WTC11 (cell line): Measurements from ENCODE around the gene EHBP1. TPM values are rescaled to one million over a fixed set of nuclear protein-coding genes. Genes with fewer than 3 reads are reported as not detected.

Source experiments
- ATAC-seq: fragments of 200-7000 bp; cut with Tn5 transposase; 2 replicates; pipeline ENCODE4 v1.10.0; 2021; ENCODE audit warnings: mild to moderate bottlenecking, moderate library complexity
- CTCF ChIA-PET: fragments of 300-600 bp; sonication (Branson Sonifier 250); formaldehyde crosslinking; loops from one replicate; lab custom pipeline; 2021; ENCODE audit warnings: antibody characterized with exemption; lab: Charles Lee
- POLR2A ChIA-PET: fragments of 350-600 bp; sonication (Branson Sonifier 250); formaldehyde crosslinking; loops from one replicate; lab custom pipeline; 2021; ENCODE audit warnings: antibody characterized with exemption; lab: Charles Lee
- DNase-seq: peaks from one replicate; pipeline ENCODE4 v3.0.0; 2021; ENCODE audit warnings: low spot score
- H3K27ac Mint-ChIP-seq: 2 replicates; pipeline ENCODE4 v1.8.0; 2021; ENCODE audit warnings: mixed read lengths
- H3K27me3 Mint-ChIP-seq: 2 replicates; pipeline ENCODE4 v1.8.0; 2021; ENCODE audit warnings: low read depth, mild to moderate bottlenecking, moderate library complexity, mixed read lengths
- H3K36me3 Mint-ChIP-seq: 2 replicates; pipeline ENCODE4 v1.8.0; 2021; ENCODE audit warnings: mixed read lengths
- H3K4me1 Mint-ChIP-seq: 2 replicates; pipeline ENCODE4 v1.8.0; 2022; ENCODE audit warnings: mixed read lengths
- H3K4me3 Mint-ChIP-seq: 2 replicates; pipeline ENCODE4 v1.8.0; 2021; ENCODE audit warnings: mild to moderate bottlenecking, moderate library complexity, mixed read lengths
- H3K9me3 Mint-ChIP-seq: 2 replicates; pipeline ENCODE4 v1.8.0; 2021; ENCODE audit warnings: mixed read lengths
- ATF1 ChIP-seq: sonication (generic); formaldehyde crosslinking; IDR thresholded peaks from 2 replicates; pipeline ENCODE4 v1.8.1; 2023; ENCODE audit warnings: mild to moderate bottlenecking, moderate library complexity, missing genetic modification reagents
- EMX1 ChIP-seq: fragments of 250-450 bp; sonication (Bioruptor Pico); IDR thresholded peaks from 2 replicates; pipeline ENCODE4 v1.8.0; 2021; ENCODE audit warnings: mild to moderate bottlenecking
- GTF2I ChIP-seq: fragments of 250-450 bp; sonication (Bioruptor Pico); conservative IDR thresholded peaks from 2 replicates; pipeline ENCODE4 v1.4.0; 2021; ENCODE audit warnings: mild to moderate bottlenecking
- JAZF1 ChIP-seq: fragments of 250-450 bp; sonication (Bioruptor Pico); IDR thresholded peaks from 2 replicates; pipeline ENCODE4 v1.9.0; 2021; ENCODE audit warnings: moderate library complexity, mild to moderate bottlenecking, inconsistent platforms
- MXD4 ChIP-seq: fragments of 250-450 bp; sonication (Bioruptor Pico); IDR thresholded peaks from 2 replicates; pipeline ENCODE4 v1.8.0; 2021; ENCODE audit warnings: mild to moderate bottlenecking, moderate library complexity, borderline replicate concordance
- MYBL2 ChIP-seq: sonication (generic); formaldehyde crosslinking; IDR thresholded peaks from 2 replicates; pipeline ENCODE4 v1.8.1; 2023; ENCODE audit warnings: mild to moderate bottlenecking, moderate library complexity, missing genetic modification reagents
- NR1H2 ChIP-seq: sonication (generic); formaldehyde crosslinking; IDR thresholded peaks from 2 replicates; pipeline ENCODE4 v1.9.0; 2021; ENCODE audit warnings: mild to moderate bottlenecking, moderate library complexity, missing genetic modification reagents
- NR2C2 ChIP-seq: sonication (generic); formaldehyde crosslinking; IDR thresholded peaks from 2 replicates; pipeline ENCODE4 v1.8.0; 2022; ENCODE audit warnings: mild to moderate bottlenecking, missing genetic modification reagents
- PRRX2 ChIP-seq: fragments of 250-450 bp; sonication (Bioruptor Pico); IDR thresholded peaks from 2 replicates; pipeline ENCODE4 v1.8.0; 2021; ENCODE audit warnings: mild to moderate bottlenecking
- RELA ChIP-seq: sonication (generic); formaldehyde crosslinking; IDR thresholded peaks from 2 replicates; pipeline ENCODE4 v1.8.1; 2022; ENCODE audit warnings: missing genetic modification reagents, mild to moderate bottlenecking, borderline replicate concordance
- SOX15 ChIP-seq: fragments of 250-450 bp; sonication (Bioruptor Pico); IDR thresholded peaks from 2 replicates; pipeline ENCODE4 v1.9.0; 2021; ENCODE audit warnings: mild to moderate bottlenecking
- ZBTB21 ChIP-seq: sonication (generic); formaldehyde crosslinking; IDR thresholded peaks from 2 replicates; pipeline ENCODE4 v1.8.1; 2023; ENCODE audit warnings: mild to moderate bottlenecking, missing genetic modification reagents, borderline replicate concordance
- ZNF232 ChIP-seq: sonication (generic); formaldehyde crosslinking; IDR thresholded peaks from 2 replicates; pipeline ENCODE4 v1.8.0; 2022; ENCODE audit warnings: mild to moderate bottlenecking, missing genetic modification reagents
- total RNA-seq: library from RNA; stranded (reverse); gene quantifications from 3 replicates; pipeline ENCODE4 v1.2.3, GENCODE V29; 2021
- TF ChIP-seq, protein P1 (sequence below): sonication (generic); formaldehyde crosslinking; IDR thresholded peaks from 2 replicates; pipeline ENCODE4 v1.8.1; 2022; ENCODE audit warnings: missing genetic modification reagents, borderline replicate concordance
- TF ChIP-seq, protein P2 (sequence below): sonication (generic); formaldehyde crosslinking; IDR thresholded peaks from 2 replicates; pipeline ENCODE4 v1.8.0; 2023; ENCODE audit warnings: missing genetic modification reagents
- TF ChIP-seq, protein P3 (sequence below): fragments of 250-450 bp; sonication (Bioruptor Pico); IDR thresholded peaks from 2 replicates; pipeline ENCODE4 v1.9.0; 2021; ENCODE audit warnings: mild to moderate bottlenecking
- TF ChIP-seq, protein P4 (sequence below): sonication (generic); formaldehyde crosslinking; IDR thresholded peaks from 2 replicates; pipeline ENCODE4 v1.8.1; 2023; ENCODE audit warnings: mild to moderate bottlenecking, missing genetic modification reagents, moderate library complexity
- TF ChIP-seq, protein P5 (sequence below): sonication (generic); formaldehyde crosslinking; IDR thresholded peaks from 2 replicates; pipeline ENCODE4 v1.8.1; 2023; ENCODE audit warnings: mild to moderate bottlenecking, moderate library complexity, missing genetic modification reagents
- TF ChIP-seq, protein P6 (sequence below): fragments of 250-450 bp; sonication (Bioruptor Pico); conservative IDR thresholded peaks from 2 replicates; pipeline ENCODE4 v1.9.0; 2021; ENCODE audit warnings: mild to moderate bottlenecking
- TF ChIP-seq, protein P7 (sequence below): fragments of 250-450 bp; sonication (Bioruptor Pico); IDR thresholded peaks from 2 replicates; pipeline ENCODE4 v1.9.0; 2021; ENCODE audit warnings: moderate library complexity, mild to moderate bottlenecking, inconsistent platforms, borderline replicate concordance

Gene EHBP1
- total RNA-seq, 1 experiment from 2014 or later = 36.4 TPM

DNA sequence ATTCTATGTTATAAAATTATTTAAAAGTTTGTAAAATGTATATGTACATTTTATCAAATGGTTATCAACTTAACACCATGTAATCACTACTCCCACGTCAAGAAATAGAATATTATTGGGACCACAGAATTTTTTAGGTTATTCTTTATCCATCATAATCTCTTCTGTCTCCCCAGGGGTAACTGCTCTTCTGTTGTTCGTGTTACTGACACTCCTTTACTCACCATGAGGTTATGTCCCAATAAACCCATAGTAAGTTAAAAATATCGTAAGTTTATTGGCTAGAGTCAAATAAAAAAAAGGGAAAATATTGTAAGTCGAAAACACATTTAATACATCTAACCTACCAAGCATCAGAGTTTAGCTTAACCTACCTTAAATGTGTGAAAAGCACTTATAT, 359.1 kb downstream of the EHBP1 start:
- H3K27ac Mint-ChIP-seq = no peak overlapping the region
- no peak for ATAC-seq
- TF ChIP-seq, protein P1, sequence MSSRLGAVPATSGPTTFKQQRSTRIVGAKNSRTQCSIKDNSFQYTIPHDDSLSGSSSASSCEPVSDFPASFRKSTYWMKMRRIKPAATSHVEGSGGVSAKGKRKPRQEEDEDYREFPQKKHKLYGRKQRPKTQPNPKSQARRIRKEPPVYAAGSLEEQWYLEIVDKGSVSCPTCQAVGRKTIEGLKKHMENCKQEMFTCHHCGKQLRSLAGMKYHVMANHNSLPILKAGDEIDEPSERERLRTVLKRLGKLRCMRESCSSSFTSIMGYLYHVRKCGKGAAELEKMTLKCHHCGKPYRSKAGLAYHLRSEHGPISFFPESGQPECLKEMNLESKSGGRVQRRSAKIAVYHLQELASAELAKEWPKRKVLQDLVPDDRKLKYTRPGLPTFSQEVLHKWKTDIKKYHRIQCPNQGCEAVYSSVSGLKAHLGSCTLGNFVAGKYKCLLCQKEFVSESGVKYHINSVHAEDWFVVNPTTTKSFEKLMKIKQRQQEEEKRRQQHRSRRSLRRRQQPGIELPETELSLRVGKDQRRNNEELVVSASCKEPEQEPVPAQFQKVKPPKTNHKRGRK = no peak
- TF ChIP-seq NR1H2 (no peak), NR2C2 (CRISPR knock-in tag) (no peak), ZBTB21 (CRISPR knock-in tag) (no peak), ATF1 (CRISPR knock-in tag) (no peak)
- TF ChIP-seq, protein P2, sequence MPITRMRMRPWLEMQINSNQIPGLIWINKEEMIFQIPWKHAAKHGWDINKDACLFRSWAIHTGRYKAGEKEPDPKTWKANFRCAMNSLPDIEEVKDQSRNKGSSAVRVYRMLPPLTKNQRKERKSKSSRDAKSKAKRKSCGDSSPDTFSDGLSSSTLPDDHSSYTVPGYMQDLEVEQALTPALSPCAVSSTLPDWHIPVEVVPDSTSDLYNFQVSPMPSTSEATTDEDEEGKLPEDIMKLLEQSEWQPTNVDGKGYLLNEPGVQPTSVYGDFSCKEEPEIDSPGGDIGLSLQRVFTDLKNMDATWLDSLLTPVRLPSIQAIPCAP (CRISPR knock-in tag) = no peak
- TF ChIP-seq, protein P3, sequence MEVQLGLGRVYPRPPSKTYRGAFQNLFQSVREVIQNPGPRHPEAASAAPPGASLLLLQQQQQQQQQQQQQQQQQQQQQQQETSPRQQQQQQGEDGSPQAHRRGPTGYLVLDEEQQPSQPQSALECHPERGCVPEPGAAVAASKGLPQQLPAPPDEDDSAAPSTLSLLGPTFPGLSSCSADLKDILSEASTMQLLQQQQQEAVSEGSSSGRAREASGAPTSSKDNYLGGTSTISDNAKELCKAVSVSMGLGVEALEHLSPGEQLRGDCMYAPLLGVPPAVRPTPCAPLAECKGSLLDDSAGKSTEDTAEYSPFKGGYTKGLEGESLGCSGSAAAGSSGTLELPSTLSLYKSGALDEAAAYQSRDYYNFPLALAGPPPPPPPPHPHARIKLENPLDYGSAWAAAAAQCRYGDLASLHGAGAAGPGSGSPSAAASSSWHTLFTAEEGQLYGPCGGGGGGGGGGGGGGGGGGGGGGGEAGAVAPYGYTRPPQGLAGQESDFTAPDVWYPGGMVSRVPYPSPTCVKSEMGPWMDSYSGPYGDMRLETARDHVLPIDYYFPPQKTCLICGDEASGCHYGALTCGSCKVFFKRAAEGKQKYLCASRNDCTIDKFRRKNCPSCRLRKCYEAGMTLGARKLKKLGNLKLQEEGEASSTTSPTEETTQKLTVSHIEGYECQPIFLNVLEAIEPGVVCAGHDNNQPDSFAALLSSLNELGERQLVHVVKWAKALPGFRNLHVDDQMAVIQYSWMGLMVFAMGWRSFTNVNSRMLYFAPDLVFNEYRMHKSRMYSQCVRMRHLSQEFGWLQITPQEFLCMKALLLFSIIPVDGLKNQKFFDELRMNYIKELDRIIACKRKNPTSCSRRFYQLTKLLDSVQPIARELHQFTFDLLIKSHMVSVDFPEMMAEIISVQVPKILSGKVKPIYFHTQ (CRISPR knock-in tag) = no peak
- TF ChIP-seq, all 79 proteins: peak for 0
- POLR2A ChIA-PET = no interaction called here
- CTCF ChIA-PET = no interaction called here
- DNase-seq = no peak
- peaks cover 5% of the 10 kb centered on the region for H3K4me1 Mint-ChIP-seq
- no peak overlapping the region for H3K4me3 Mint-ChIP-seq
- peaks cover 90% of the 10 kb centered on the region for H3K27me3 Mint-ChIP-seq
- no peaks in the 10 kb centered on the region for H3K36me3 Mint-ChIP-seq
- H3K9me3 Mint-ChIP-seq = no peaks in the 10 kb centered on the region

DNA sequence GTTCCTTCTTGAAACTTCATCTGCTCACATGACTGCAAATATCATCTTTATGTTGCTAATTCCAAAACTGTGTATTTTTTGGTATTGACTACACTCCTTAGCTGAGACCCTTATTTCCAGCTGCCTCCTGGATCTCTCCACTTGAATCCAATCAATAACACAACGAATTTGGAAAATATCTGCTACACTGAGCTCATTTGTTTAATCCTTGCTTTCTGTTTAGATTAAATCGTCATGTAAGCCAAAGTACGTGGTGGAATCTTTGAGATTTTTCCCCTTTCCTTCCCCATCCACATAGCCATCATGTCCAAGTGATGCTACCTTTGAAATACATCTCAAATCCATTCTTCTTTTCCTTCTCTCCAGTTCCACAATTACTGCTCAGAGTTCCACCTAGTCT, 360.8 kb downstream of the EHBP1 start:
- Mint-ChIP-seq H3K27me3 (peaks cover 76% of the 10 kb centered on the region), H3K4me3 (no peak overlapping the region), H3K36me3 (no peaks in the 10 kb centered on the region), H3K9me3 (no peaks in the 10 kb centered on the region), H3K27ac (no peak overlapping the region), H3K4me1 (no peaks in the 10 kb centered on the region)
- POLR2A ChIA-PET = no interaction called here
- ATAC-seq (no peak), DNase-seq (no peak)
- TF ChIP-seq JAZF1 (CRISPR knock-in tag) (no peak), RELA (CRISPR knock-in tag) (no peak), NR1H2 (no peak), GTF2I (CRISPR knock-in tag) (no peak), ZBTB21 (CRISPR knock-in tag) (no peak), MXD4 (CRISPR knock-in tag) (no peak), PRRX2 (CRISPR knock-in tag) (no peak), EMX1 (CRISPR knock-in tag) (no peak), MYBL2 (CRISPR knock-in tag) (no peak), SOX15 (CRISPR knock-in tag) (no peak), ZNF232 (no peak)
- TF ChIP-seq, protein P4, sequence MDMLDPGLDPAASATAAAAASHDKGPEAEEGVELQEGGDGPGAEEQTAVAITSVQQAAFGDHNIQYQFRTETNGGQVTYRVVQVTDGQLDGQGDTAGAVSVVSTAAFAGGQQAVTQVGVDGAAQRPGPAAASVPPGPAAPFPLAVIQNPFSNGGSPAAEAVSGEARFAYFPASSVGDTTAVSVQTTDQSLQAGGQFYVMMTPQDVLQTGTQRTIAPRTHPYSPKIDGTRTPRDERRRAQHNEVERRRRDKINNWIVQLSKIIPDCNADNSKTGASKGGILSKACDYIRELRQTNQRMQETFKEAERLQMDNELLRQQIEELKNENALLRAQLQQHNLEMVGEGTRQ (CRISPR knock-in tag) = no peak
- TF ChIP-seq, protein P5, sequence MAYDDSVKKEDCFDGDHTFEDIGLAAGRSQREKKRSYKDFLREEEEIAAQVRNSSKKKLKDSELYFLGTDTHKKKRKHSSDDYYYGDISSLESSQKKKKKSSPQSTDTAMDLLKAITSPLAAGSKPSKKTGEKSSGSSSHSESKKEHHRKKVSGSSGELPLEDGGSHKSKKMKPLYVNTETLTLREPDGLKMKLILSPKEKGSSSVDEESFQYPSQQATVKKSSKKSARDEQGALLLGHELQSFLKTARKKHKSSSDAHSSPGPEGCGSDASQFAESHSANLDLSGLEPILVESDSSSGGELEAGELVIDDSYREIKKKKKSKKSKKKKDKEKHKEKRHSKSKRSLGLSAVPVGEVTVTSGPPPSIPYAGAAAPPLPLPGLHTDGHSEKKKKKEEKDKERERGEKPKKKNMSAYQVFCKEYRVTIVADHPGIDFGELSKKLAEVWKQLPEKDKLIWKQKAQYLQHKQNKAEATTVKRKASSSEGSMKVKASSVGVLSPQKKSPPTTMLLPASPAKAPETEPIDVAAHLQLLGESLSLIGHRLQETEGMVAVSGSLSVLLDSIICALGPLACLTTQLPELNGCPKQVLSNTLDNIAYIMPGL (CRISPR knock-in tag) = no peak
- TF ChIP-seq, protein P6, sequence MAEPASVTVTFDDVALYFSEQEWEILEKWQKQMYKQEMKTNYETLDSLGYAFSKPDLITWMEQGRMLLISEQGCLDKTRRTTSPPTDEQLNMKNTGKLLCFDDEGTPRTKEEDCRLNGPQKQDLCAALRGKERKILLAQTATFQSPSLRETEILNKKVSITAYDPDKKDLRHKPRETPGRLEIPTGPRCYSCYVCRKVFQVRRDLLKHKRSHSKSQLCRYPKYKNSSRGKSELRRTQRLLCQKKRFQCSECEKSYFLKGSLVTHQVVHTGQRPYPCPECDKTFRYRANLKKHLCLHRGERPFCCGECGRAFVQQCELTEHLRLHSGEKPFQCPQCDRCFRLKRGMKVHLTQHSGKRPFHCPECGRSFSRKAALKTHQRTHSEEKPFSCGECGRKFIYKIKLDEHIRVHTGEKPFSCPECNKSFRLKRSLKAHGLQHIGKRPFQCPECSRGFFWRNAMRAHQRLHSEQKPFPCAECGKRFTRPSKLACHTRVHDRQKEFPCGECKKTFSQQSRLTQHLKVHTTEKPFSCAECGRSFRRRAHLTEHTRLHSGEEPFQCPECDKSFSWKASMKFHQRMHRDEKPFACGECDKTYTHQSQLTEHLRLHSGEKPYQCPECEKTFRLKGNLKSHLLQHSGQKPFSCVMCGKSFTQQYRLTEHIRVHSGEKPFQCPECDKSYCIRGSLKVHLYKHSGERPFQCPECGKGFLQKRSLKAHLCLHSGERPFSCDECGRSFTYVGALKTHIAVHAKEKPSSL = no peak
- TF ChIP-seq, protein P7, sequence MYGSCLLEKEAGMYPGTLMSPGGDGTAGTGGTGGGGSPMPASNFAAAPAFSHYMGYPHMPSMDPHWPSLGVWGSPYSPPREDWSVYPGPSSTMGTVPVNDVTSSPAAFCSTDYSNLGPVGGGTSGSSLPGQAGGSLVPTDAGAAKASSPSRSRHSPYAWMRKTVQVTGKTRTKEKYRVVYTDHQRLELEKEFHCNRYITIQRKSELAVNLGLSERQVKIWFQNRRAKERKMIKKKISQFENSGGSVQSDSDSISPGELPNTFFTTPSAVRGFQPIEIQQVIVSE = no peak
- CTCF ChIA-PET = interaction anchor here (0.5 to 1.0 kb wide), 3 partner anchors 12 to 14 kb away, joined by 3 read pairs; no protein-coding TSS in a partner anchor
